HG03457 (cell line): ENCODE data around the gene KANK4.

ENCODE experiments used
- ATAC-seq: cut with Tn5 transposase; IDR thresholded peaks from one replicate; pipeline ENCODE4 v1.9.1; 2021; ENCODE audit warnings: moderate number of reproducible peaks; ENCODE audit not compliant: unreplicated experiment

The KANK4 gene

GRCh38 chr1:62212411-62212810 lies 106.8 kb downstream of the KANK4 start:
- no peak for ATAC-seq

- ATAC-seq, result no peak
These were observed 108.3 kb downstream of the KANK4 start for GRCh38 chr1:62210960-62211359.

- no peak for ATAC-seq
These were observed 109.2 kb downstream of the KANK4 start for GRCh38 chr1:62209931-62210595.

- ATAC-seq, result no peak
These were observed 110.3 kb downstream of the KANK4 start for GRCh38 chr1:62208970-62209369.

- no peak for ATAC-seq
These were observed 111.1 kb downstream of the KANK4 start for GRCh38 chr1:62208087-62208486.

GRCh38 chr1:62207187-62207586 lies 112.0 kb downstream of the KANK4 start:
- ATAC-seq, result no peak

- no peak for ATAC-seq
These were observed 120.5 kb downstream of the KANK4 start for GRCh38 chr1:62198781-62199125.

GRCh38 chr1:62198069-62198780 lies 121.0 kb downstream of the KANK4 start:
- ATAC-seq, result no peak

GRCh38 chr1:62196086-62196690 lies 123.0 kb downstream of the KANK4 start:
- no peak for ATAC-seq

- ATAC-seq, result no peak
These were observed 124.3 kb downstream of the KANK4 start, which contains the start of gene L1TD1 for GRCh38 chr1:62194651-62195544. L1TD1 (plus strand) TSS chr1:62194849; CDS start chr1:62206629, 11,780 bp downstream.

- no peak for ATAC-seq
These were observed 131.1 kb downstream of the KANK4 start for GRCh38 chr1:62188111-62188510.

- no peak for ATAC-seq
These were observed 131.7 kb downstream of the KANK4 start for GRCh38 chr1:62187548-62187947.
